Measurements from ENCODE around the gene LRRN2.

Gene LRRN2

DNA sequence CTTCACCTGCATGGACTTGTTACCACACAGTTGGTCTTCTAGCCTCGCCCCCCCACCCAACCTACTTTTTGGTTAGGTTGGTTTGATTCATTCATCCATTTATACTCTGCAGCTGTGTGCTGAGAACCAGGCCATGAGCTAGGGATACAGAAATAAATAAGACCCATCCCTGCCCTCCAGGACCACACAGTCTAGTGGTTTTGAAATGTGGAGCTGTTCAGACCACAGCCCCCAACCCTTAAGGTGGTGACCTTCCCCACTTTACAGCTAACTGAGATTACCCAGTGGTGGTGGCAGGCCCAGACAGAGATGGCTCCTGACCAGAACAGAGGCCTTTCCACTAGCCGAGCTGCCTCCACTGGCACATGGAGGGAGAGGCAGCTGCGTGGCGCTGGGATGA is 37.0 kb downstream of the LRRN2 start:
- Histone ChIP-seq H3K36me3 (ENCODE audit: control insufficient read depth, insufficient read depth, low read length) (no peaks in the 10 kb centered on the region), H3K27me3 (ENCODE audit: control insufficient read depth, insufficient read depth, low read length) (peaks cover 4% of the 10 kb centered on the region; the same call in 1 of the 2 replicates), H3K4me3 (ENCODE audit: low read length) (no peak overlapping the region), H3K9me3 (ENCODE audit: control insufficient read depth, insufficient read depth, low read length) (no peaks in the 10 kb centered on the region), H3K4me1 (ENCODE audit: control insufficient read depth, insufficient read depth, low read length) (peaks cover 15% of the 10 kb centered on the region), H3K27ac (ENCODE audit: low read length) (no peak overlapping the region)
- WGBS (ENCODE audit: insufficient coverage, insufficient read length): no CpG with 5 or more reads among the region's 4 CpGs
- no peak for DNase-seq (ENCODE audit: low read depth, low spot score)

DNA sequence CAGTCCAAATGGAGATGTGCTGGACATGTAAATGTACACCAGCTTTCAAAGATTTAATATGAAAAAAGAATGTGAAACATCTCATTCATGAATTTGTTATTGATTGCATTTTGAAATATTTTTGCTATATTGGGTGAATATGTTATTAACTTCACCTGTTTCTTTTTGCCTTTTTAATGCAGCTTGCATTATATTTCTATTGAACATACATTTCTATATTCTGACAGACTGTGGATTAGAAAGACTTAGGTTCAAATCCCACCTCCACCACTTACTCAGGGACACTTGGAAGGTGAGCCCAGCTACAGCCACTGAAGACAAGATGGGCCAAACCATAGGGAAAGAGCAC is 37.8 kb downstream of the LRRN2 start:
- Histone ChIP-seq H3K36me3 (ENCODE audit: control insufficient read depth, insufficient read depth, low read length) (no peaks in the 10 kb centered on the region), H3K27ac (ENCODE audit: low read length) (no peak overlapping the region), H3K4me3 (ENCODE audit: low read length) (no peak overlapping the region), H3K4me1 (ENCODE audit: control insufficient read depth, insufficient read depth, low read length) (peaks cover 14% of the 10 kb centered on the region), H3K27me3 (ENCODE audit: control insufficient read depth, insufficient read depth, low read length) (peaks cover 4% of the 10 kb centered on the region; the same call in 1 of the 2 replicates), H3K9me3 (ENCODE audit: control insufficient read depth, insufficient read depth, low read length) (no peaks in the 10 kb centered on the region)
- no peak for DNase-seq (ENCODE audit: low read depth, low spot score)

- peaks cover 10% of the 10 kb centered on the region; the same call in 1 of the 2 replicates for H3K4me1 ChIP-seq (ENCODE audit: control insufficient read depth, insufficient read depth, low read length)
- H3K4me3 ChIP-seq (ENCODE audit: low read length): no peak overlapping the region
- no peak overlapping the region for H3K27ac ChIP-seq (ENCODE audit: low read length)
- WGBS (ENCODE audit: insufficient coverage, insufficient read length): no CpG with 5 or more reads among the region's 2 CpGs
- no peaks in the 10 kb centered on the region for H3K36me3 ChIP-seq (ENCODE audit: control insufficient read depth, insufficient read depth, low read length)
- peaks cover 4% of the 10 kb centered on the region; the same call in 1 of the 2 replicates for H3K27me3 ChIP-seq (ENCODE audit: control insufficient read depth, insufficient read depth, low read length)
- H3K9me3 ChIP-seq (ENCODE audit: control insufficient read depth, insufficient read depth, low read length): no peaks in the 10 kb centered on the region
- peak; percentile 48 for DNase-seq (ENCODE audit: low read depth, low spot score)
These were observed 38.3 kb downstream of the LRRN2 start for GRCh38 chr1:204647114-204647804.

- no peak overlapping the region for H3K27ac ChIP-seq (ENCODE audit: low read length)
These were observed 39.9 kb downstream of the LRRN2 start for GRCh38 chr1:204645666-204646065.

GRCh38 chr1:204645251-204645650 is 40.3 kb downstream of the LRRN2 start:
- no peak for DNase-seq (ENCODE audit: low read depth, low spot score)
- H3K4me1 ChIP-seq (ENCODE audit: control insufficient read depth, insufficient read depth, low read length): peaks cover 3% of the 10 kb centered on the region; the same call in 1 of the 2 replicates
- H3K27ac ChIP-seq (ENCODE audit: low read length): no peak overlapping the region
- H3K9me3 ChIP-seq (ENCODE audit: control insufficient read depth, insufficient read depth, low read length): no peaks in the 10 kb centered on the region
- peaks cover under 1% of the 10 kb centered on the region; the same call in 1 of the 2 replicates for H3K27me3 ChIP-seq (ENCODE audit: control insufficient read depth, insufficient read depth, low read length)
- no peaks in the 10 kb centered on the region for H3K36me3 ChIP-seq (ENCODE audit: control insufficient read depth, insufficient read depth, low read length)
- WGBS (ENCODE audit: insufficient coverage, insufficient read length): no CpG with 5 or more reads among the region's 3 CpGs
- no peak overlapping the region for H3K4me3 ChIP-seq (ENCODE audit: low read length)

More at GRCh38 chr1:204645666-204646065, 39.9 kb downstream of the LRRN2 start:
- H3K36me3 ChIP-seq (ENCODE audit: control insufficient read depth, insufficient read depth, low read length): no peaks in the 10 kb centered on the region
- no CpG with 5 or more reads among the region's 3 CpGs for WGBS (ENCODE audit: insufficient coverage, insufficient read length)
- H3K27me3 ChIP-seq (ENCODE audit: control insufficient read depth, insufficient read depth, low read length): peaks cover 2% of the 10 kb centered on the region; the same call in 1 of the 2 replicates
- H3K4me3 ChIP-seq (ENCODE audit: low read length): no peak overlapping the region
- H3K4me1 ChIP-seq (ENCODE audit: control insufficient read depth, insufficient read depth, low read length): peaks cover 3% of the 10 kb centered on the region; the same call in 1 of the 2 replicates
- no peak for DNase-seq (ENCODE audit: low read depth, low spot score)
- H3K9me3 ChIP-seq (ENCODE audit: control insufficient read depth, insufficient read depth, low read length): no peaks in the 10 kb centered on the region

DNA sequence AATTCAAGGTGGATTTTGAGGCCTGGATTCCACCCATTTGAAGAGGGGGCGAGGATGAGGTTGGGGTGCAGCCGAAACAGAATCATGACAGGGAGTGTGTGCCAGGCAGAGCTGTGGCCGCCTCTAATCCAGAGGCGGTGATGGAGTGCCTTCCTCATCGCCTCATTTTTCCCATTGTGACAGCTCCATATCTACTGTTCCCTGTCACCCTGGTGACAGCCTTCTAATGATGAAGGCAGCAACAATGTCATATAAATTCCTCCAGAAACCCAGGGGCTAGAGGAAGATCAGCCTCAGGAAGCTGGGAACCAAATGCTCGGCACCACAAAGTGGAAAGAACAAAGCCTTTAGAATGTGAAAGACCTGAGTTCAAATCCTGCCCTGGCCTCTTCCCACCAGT is 42.0 kb downstream of the LRRN2 start:
- no peaks in the 10 kb centered on the region for H3K9me3 ChIP-seq (ENCODE audit: control insufficient read depth, insufficient read depth, low read length)
- WGBS (ENCODE audit: insufficient coverage, insufficient read length): no CpG with 5 or more reads among the region's 6 CpGs
- no peaks in the 10 kb centered on the region for H3K27me3 ChIP-seq (ENCODE audit: control insufficient read depth, insufficient read depth, low read length)
- H3K4me1 ChIP-seq (ENCODE audit: control insufficient read depth, insufficient read depth, low read length): peaks cover 3% of the 10 kb centered on the region; the same call in 1 of the 2 replicates
- no peak overlapping the region for H3K4me3 ChIP-seq (ENCODE audit: low read length)
- DNase-seq (ENCODE audit: low read depth, low spot score): no peak
- no peak overlapping the region for H3K27ac ChIP-seq (ENCODE audit: low read length)
- H3K36me3 ChIP-seq (ENCODE audit: control insufficient read depth, insufficient read depth, low read length): no peaks in the 10 kb centered on the region

DNA sequence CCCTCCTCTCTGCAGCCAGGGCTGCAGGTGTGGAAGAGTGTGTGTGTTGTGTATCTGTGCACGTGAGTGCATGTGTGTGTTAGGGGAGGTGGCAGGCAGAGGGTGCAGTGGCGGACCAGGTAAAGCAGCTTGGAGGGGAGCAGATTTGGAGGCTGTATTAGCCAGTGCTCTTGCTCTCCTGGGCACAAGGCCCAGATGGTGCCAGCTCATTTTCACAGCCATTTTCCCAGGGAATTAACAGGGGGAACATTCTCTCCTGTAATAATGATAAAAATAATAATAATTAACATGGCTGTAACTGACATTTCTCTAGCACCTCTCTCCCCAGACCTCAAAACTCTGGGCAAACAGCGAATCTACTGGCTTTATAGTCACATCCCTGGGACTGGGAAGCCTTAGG is 43.6 kb downstream of the LRRN2 start:
- H3K9me3 ChIP-seq (ENCODE audit: control insufficient read depth, insufficient read depth, low read length): no peaks in the 10 kb centered on the region
- no peaks in the 10 kb centered on the region for H3K36me3 ChIP-seq (ENCODE audit: control insufficient read depth, insufficient read depth, low read length)
- no peak overlapping the region for H3K4me3 ChIP-seq (ENCODE audit: low read length)
- WGBS (ENCODE audit: insufficient coverage, insufficient read length): no CpG with 5 or more reads among the region's 3 CpGs
- H3K27ac ChIP-seq (ENCODE audit: low read length): no peak overlapping the region
- DNase-seq (ENCODE audit: low read depth, low spot score): no peak
- no peaks in the 10 kb centered on the region for H3K4me1 ChIP-seq (ENCODE audit: control insufficient read depth, insufficient read depth, low read length)
- no peaks in the 10 kb centered on the region for H3K27me3 ChIP-seq (ENCODE audit: control insufficient read depth, insufficient read depth, low read length)

DNA sequence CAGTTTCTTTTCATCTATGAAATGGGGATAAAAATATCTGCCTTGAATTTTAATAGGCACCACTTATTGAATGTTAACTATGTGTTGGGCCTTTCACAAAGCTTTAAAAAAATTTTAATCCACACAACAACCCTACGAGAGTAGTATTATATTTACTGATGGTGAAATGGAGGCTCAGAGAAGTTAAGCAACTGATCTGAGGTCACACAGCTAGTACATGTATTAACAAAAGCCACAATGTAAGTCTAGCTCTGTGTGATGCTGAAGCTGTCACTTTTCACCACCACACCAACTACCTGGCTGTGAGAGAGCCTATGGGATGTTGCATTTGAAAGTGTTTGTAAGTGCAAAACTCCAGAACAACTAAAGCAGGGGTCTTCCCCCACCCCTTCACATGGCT is 44.1 kb downstream of the LRRN2 start:
- DNase-seq (ENCODE audit: low read depth, low spot score): no peak

DNA sequence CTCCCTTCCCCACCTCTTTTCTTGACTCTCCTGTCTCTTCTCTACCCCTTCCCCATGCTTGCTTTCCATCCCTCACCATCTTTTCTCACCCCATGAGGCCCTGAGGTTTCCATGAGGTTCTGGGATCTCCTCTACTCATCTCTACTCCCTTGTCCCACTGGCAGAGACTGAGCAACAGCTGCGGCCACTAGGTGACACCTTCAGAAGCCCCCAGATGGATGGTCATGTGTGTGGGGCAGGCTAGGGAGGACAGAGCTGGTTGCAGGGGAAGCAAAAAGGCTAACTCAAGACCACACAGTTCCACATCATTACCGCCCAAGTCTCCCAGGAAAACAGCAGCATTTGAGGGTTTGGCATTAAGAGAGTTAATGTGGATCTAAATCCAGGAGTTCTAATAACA is 45.0 kb downstream of the LRRN2 start:
- whole genome bisulfite sequencing (ENCODE audit: insufficient coverage, insufficient read length): no CpG with 5 or more reads among the region's 2 CpGs
- DNase-seq (ENCODE audit: low read depth, low spot score): no peak
- H3K27me3 ChIP-seq (ENCODE audit: control insufficient read depth, insufficient read depth, low read length): no peaks in the 10 kb centered on the region
- no peaks in the 10 kb centered on the region for H3K4me1 ChIP-seq (ENCODE audit: control insufficient read depth, insufficient read depth, low read length)
- no peaks in the 10 kb centered on the region for H3K9me3 ChIP-seq (ENCODE audit: control insufficient read depth, insufficient read depth, low read length)
- no peaks in the 10 kb centered on the region for H3K36me3 ChIP-seq (ENCODE audit: control insufficient read depth, insufficient read depth, low read length)
- H3K4me3 ChIP-seq (ENCODE audit: low read length): no peak overlapping the region
- no peak overlapping the region for H3K27ac ChIP-seq (ENCODE audit: low read length)

More for the DNA sequence above, 44.1 kb downstream of the LRRN2 start:
- H3K4me3 ChIP-seq (ENCODE audit: low read length): no peak overlapping the region
- no CpG with 5 or more reads among the region's 1 CpG for WGBS (ENCODE audit: insufficient coverage, insufficient read length)
- no peaks in the 10 kb centered on the region for H3K9me3 ChIP-seq (ENCODE audit: control insufficient read depth, insufficient read depth, low read length)
- H3K4me1 ChIP-seq (ENCODE audit: control insufficient read depth, insufficient read depth, low read length): no peaks in the 10 kb centered on the region
- H3K27ac ChIP-seq (ENCODE audit: low read length): no peak overlapping the region
- H3K36me3 ChIP-seq (ENCODE audit: control insufficient read depth, insufficient read depth, low read length): no peaks in the 10 kb centered on the region
- no peaks in the 10 kb centered on the region for H3K27me3 ChIP-seq (ENCODE audit: control insufficient read depth, insufficient read depth, low read length)

- Histone ChIP-seq H3K4me1 (ENCODE audit: control insufficient read depth, insufficient read depth, low read length) (no peaks in the 10 kb centered on the region), H3K4me3 (ENCODE audit: low read length) (no peak overlapping the region), H3K9me3 (ENCODE audit: control insufficient read depth, insufficient read depth, low read length) (no peaks in the 10 kb centered on the region), H3K27me3 (ENCODE audit: control insufficient read depth, insufficient read depth, low read length) (no peaks in the 10 kb centered on the region), H3K27ac (ENCODE audit: low read length) (no peak overlapping the region), H3K36me3 (ENCODE audit: control insufficient read depth, insufficient read depth, low read length) (no peaks in the 10 kb centered on the region)
- WGBS (ENCODE audit: insufficient coverage, insufficient read length): no CpG with 5 or more reads among the region's 5 CpGs
- DNase-seq (ENCODE audit: low read depth, low spot score): no peak
These were observed 51.2 kb downstream of the LRRN2 start for GRCh38 chr1:204634260-204634910.

DNA sequence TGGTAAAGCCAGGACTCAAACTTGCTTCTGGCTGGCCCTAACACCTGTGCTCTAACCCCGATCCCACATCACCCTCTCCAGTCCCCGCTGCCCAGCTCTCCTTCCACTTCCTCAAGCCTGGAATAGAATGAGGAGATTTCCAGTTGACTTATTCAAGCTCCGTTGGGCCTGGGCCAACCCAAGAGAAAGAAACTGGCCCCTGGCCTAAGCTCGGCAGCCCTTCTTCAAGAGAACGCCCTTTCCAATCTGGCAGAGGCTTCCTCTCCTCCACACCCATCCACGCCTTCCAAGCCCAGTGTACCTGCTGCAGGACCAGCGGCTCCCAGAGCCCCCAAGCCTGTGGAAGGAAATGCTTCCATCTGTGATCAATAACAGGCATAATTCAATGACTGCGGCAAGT is 51.9 kb downstream of the LRRN2 start:
- Histone ChIP-seq H3K9me3 (ENCODE audit: control insufficient read depth, insufficient read depth, low read length) (no peaks in the 10 kb centered on the region), H3K4me3 (ENCODE audit: low read length) (no peak overlapping the region), H3K4me1 (ENCODE audit: control insufficient read depth, insufficient read depth, low read length) (no peaks in the 10 kb centered on the region), H3K36me3 (ENCODE audit: control insufficient read depth, insufficient read depth, low read length) (no peaks in the 10 kb centered on the region), H3K27me3 (ENCODE audit: control insufficient read depth, insufficient read depth, low read length) (no peaks in the 10 kb centered on the region), H3K27ac (ENCODE audit: low read length) (no peak overlapping the region)
- DNase-seq (ENCODE audit: low read depth, low spot score): no peak
- no CpG with 5 or more reads among the region's 8 CpGs for WGBS (ENCODE audit: insufficient coverage, insufficient read length)

Measured in iPS DF 6.9 (cell line).